ENCODE measurements around the gene TSNAXIP1. TPM values are rescaled to one million over a fixed set of nuclear protein-coding genes. Genes with fewer than 3 reads are reported as not detected.

TSNAXIP1 gene
- polyA plus RNA-seq, 1 donor (not counting 4 experiments of a cell fraction or from before 2014, with no cell fraction given), result 0.54 TPM

- peaks cover 28 to 54% of the 10 kb centered on the region in 2 experiments for H3K36me3 ChIP-seq (ENCODE audit: control insufficient read depth in 2 of 2, extremely low read depth in 1 of 2, insufficient read depth in 2 of 2, low read length in 2 of 2)
- H3K4me2 ChIP-seq (ENCODE audit: control insufficient read depth, extremely low read depth, insufficient read depth, low read depth, low read length), result no peak overlapping the region
- TF ChIP-seq EZH2 (IDR thresholded peaks at IDR 0.05; ENCODE audit: low read length), result no peak
- no peak for TF ChIP-seq CTCF (optimal IDR thresholded peaks at IDR 0.05 in 1 of 3, IDR thresholded peaks at IDR 0.05 in 1 of 3, conservative IDR thresholded peaks at IDR 0.05 in 1 of 3; ENCODE audit: extremely low read depth in 1 of 3, insufficient read depth in 2 of 3, low read length in 3 of 3)
- H3K9me3 ChIP-seq (ENCODE audit: control insufficient read depth, low read depth, low read length), result no peaks in the 10 kb centered on the region
- H3K4me1 ChIP-seq (ENCODE audit: control insufficient read depth, extremely low read depth, insufficient read depth, low read length), result peaks cover 18% of the 10 kb centered on the region
- H2AFZ ChIP-seq (ENCODE audit: control insufficient read depth, low read length), result no peak overlapping the region
- H4K20me1 ChIP-seq (ENCODE audit: control insufficient read depth, extremely low read depth, insufficient read depth, low read length), result peaks cover 27% of the 10 kb centered on the region
- H3K27me3 ChIP-seq (ENCODE audit: control insufficient read depth, extremely low read depth, insufficient read depth, low read length), result no peaks in the 10 kb centered on the region
- H3K27ac ChIP-seq (ENCODE audit: control insufficient read depth, insufficient read depth, low read length), result no peak overlapping the region
- H3K9ac ChIP-seq (ENCODE audit: control insufficient read depth, extremely low read depth, insufficient read depth, low read length), result no peak overlapping the region
- H3K79me2 ChIP-seq (ENCODE audit: control insufficient read depth, insufficient read depth, low read length), result peaks cover 54% of the 10 kb centered on the region
- H3K4me3 ChIP-seq (ENCODE audit: control insufficient read depth in 2 of 3, extremely low read depth in 1 of 3, insufficient read depth in 2 of 3, low read depth in 1 of 3, low read length in 3 of 3), result no peak overlapping the region
- FAIRE-seq, result no peak
- peaks cover 5% of the 10 kb centered on the region for H3K9me1 ChIP-seq (ENCODE audit: control insufficient read depth, extremely low read depth, insufficient read depth, low read length)
- dilution Hi-C loops (cut with MboI; ENCODE audit: extremely low pct_ligation_motif_present, low sequenced_read_pairs), result no loop called here
- DNase-seq (ENCODE audit: low read depth, low spot score), result no peak
These were observed 57.9 kb downstream of the TSNAXIP1 start for GRCh38 chr16:67864594-67864993.

GRCh38 chr16:67865318-67865717, 58.6 kb downstream of the TSNAXIP1 start:
- H3K4me1 ChIP-seq (ENCODE audit: control insufficient read depth, extremely low read depth, insufficient read depth, low read length), result peaks cover 24% of the 10 kb centered on the region
- H3K79me2 ChIP-seq (ENCODE audit: control insufficient read depth, insufficient read depth, low read length), result peaks cover 49% of the 10 kb centered on the region
- FAIRE-seq (no peak), DNase-seq (ENCODE audit: low read depth, low spot score) (no peak)
- H3K9me1 ChIP-seq (ENCODE audit: control insufficient read depth, extremely low read depth, insufficient read depth, low read length), result peaks cover 5% of the 10 kb centered on the region
- TF ChIP-seq EZH2 (IDR thresholded peaks at IDR 0.05; ENCODE audit: low read length) (no peak), CTCF (optimal IDR thresholded peaks at IDR 0.05 in 1 of 3, IDR thresholded peaks at IDR 0.05 in 1 of 3, conservative IDR thresholded peaks at IDR 0.05 in 1 of 3; ENCODE audit: extremely low read depth in 1 of 3, insufficient read depth in 2 of 3, low read length in 3 of 3) (peak; percentile 60 to 72 (median 61))
- no peak overlapping the region for H3K27ac ChIP-seq (ENCODE audit: control insufficient read depth, insufficient read depth, low read length)
- dilution Hi-C loops (cut with MboI; ENCODE audit: extremely low pct_ligation_motif_present, low sequenced_read_pairs), result no loop called here
- H3K27me3 ChIP-seq (ENCODE audit: control insufficient read depth, extremely low read depth, insufficient read depth, low read length), result no peaks in the 10 kb centered on the region
- H3K9ac ChIP-seq (ENCODE audit: control insufficient read depth, extremely low read depth, insufficient read depth, low read length), result no peak overlapping the region
- no peak overlapping the region for H3K4me3 ChIP-seq (ENCODE audit: control insufficient read depth in 2 of 3, extremely low read depth in 1 of 3, insufficient read depth in 2 of 3, low read depth in 1 of 3, low read length in 3 of 3)
- peaks cover 27% of the 10 kb centered on the region for H4K20me1 ChIP-seq (ENCODE audit: control insufficient read depth, extremely low read depth, insufficient read depth, low read length)
- H3K9me3 ChIP-seq (ENCODE audit: control insufficient read depth, low read depth, low read length), result no peaks in the 10 kb centered on the region
- no peak overlapping the region for H3K4me2 ChIP-seq (ENCODE audit: control insufficient read depth, extremely low read depth, insufficient read depth, low read depth, low read length)
- peaks cover 31 to 60% of the 10 kb centered on the region in 2 experiments for H3K36me3 ChIP-seq (ENCODE audit: control insufficient read depth in 2 of 2, extremely low read depth in 1 of 2, insufficient read depth in 2 of 2, low read length in 2 of 2)
- H2AFZ ChIP-seq (ENCODE audit: control insufficient read depth, low read length), result no peak overlapping the region
